ENCODE results near the gene KIZ.
"Not testable (repeated sequence)": the region's sequence is repeated elsewhere in the genome, so short reads cannot be mapped to it uniquely, and the experiment has no call there.

DNA sequence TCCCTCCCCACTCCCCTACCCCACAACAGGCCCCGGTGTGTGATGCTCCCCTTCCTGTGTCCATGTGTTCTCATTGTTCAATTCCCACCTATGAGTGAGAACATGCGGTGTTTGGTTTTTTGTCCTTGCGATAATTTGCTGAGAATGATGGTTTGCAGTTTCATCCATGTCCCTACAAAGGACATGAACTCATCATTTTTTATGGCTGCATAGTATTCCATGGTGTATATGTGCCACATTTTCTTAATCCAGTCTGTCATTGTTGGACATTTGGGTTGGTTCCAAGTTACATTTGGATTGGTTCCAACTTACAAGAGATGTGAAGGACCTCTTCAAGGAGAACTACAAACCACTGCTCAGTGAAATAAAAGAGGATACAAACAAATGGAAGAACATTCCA lies 42.2 kb downstream of the KIZ start:
- TF ChIP-seq, protein P1, sequence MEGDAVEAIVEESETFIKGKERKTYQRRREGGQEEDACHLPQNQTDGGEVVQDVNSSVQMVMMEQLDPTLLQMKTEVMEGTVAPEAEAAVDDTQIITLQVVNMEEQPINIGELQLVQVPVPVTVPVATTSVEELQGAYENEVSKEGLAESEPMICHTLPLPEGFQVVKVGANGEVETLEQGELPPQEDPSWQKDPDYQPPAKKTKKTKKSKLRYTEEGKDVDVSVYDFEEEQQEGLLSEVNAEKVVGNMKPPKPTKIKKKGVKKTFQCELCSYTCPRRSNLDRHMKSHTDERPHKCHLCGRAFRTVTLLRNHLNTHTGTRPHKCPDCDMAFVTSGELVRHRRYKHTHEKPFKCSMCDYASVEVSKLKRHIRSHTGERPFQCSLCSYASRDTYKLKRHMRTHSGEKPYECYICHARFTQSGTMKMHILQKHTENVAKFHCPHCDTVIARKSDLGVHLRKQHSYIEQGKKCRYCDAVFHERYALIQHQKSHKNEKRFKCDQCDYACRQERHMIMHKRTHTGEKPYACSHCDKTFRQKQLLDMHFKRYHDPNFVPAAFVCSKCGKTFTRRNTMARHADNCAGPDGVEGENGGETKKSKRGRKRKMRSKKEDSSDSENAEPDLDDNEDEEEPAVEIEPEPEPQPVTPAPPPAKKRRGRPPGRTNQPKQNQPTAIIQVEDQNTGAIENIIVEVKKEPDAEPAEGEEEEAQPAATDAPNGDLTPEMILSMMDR (conservative IDR thresholded peaks at IDR 0.05 in 1 of 2, IDR thresholded peaks at IDR 0.05 in 1 of 2; ENCODE audit: extremely low read depth in 1 of 2, insufficient read depth in 1 of 2, low read depth in 1 of 2, low read length in 2 of 2), result not testable (repeated sequence)
- TF ChIP-seq EZH2 (IDR thresholded peaks at IDR 0.05; ENCODE audit: borderline replicate concordance, low read length), result not testable (repeated sequence)

All from mammary epithelial cell (primary cell).